Adipocyte (in vitro differentiated cells): Measurements from ENCODE around the gene STK39.

Source experiments
- DNase-seq: peaks from one replicate; pipeline ENCODE4 v3.0.0-alpha.2; 2015; ENCODE audit warnings: low read depth
- H3K27me3 ChIP-seq: replicated peaks from 2 replicates; pipeline ENCODE4 v1.7.0; 2013; ENCODE audit warnings: mild to moderate bottlenecking, low read length, moderate library complexity; ENCODE audit not compliant: control insufficient read depth, insufficient read depth
- H3K36me3 ChIP-seq: 2 replicates; pipeline ENCODE4 v1.7.0; 2013; ENCODE audit warnings: low read length, mild to moderate bottlenecking, moderate library complexity; ENCODE audit not compliant: control insufficient read depth, insufficient read depth, severe bottlenecking
- H3K4me1 ChIP-seq: 2 replicates; pipeline ENCODE4 v1.7.0; 2013; ENCODE audit warnings: mild to moderate bottlenecking, low read length, moderate library complexity; ENCODE audit not compliant: control insufficient read depth, insufficient read depth
- H3K4me3 ChIP-seq: 2 replicates; pipeline ENCODE4 v1.7.0; 2013; ENCODE audit warnings: mild to moderate bottlenecking, low read length, moderate library complexity
- H3K9ac ChIP-seq: 2 replicates; pipeline ENCODE4 v1.7.0; 2013; ENCODE audit warnings: mild to moderate bottlenecking, low read length, moderate library complexity
- H3K9me3 ChIP-seq: 2 replicates; pipeline ENCODE4 v1.7.0; 2013; ENCODE audit warnings: mild to moderate bottlenecking, low read length, moderate library complexity; ENCODE audit not compliant: control insufficient read depth

Gene STK39

GRCh38 chr2:168203762-168204693, 43.4 kb downstream of the STK39 start:
- no peaks in the 10 kb centered on the region for H3K27me3 ChIP-seq

GRCh38 chr2:168201584-168202116, 45.7 kb downstream of the STK39 start:
- Histone ChIP-seq H3K4me1 (peaks cover 14% of the 10 kb centered on the region), H3K9ac (no peak overlapping the region), H3K36me3 (no peaks in the 10 kb centered on the region), H3K4me3 (no peak overlapping the region), H3K27me3 (no peaks in the 10 kb centered on the region), H3K9me3 (no peaks in the 10 kb centered on the region)
- no peak for DNase-seq

More at GRCh38 chr2:168203762-168204693, 43.4 kb downstream of the STK39 start:
- Histone ChIP-seq H3K36me3 (no peaks in the 10 kb centered on the region), H3K9me3 (no peaks in the 10 kb centered on the region), H3K9ac (no peak overlapping the region), H3K4me1 (peaks cover 2% of the 10 kb centered on the region), H3K4me3 (no peak overlapping the region)
- no peak for DNase-seq

GRCh38 chr2:168200930-168201583, 46.3 kb downstream of the STK39 start:
- Histone ChIP-seq H3K27me3 (no peaks in the 10 kb centered on the region), H3K9ac (no peak overlapping the region), H3K4me3 (no peak overlapping the region), H3K4me1 (peaks cover 14% of the 10 kb centered on the region), H3K36me3 (no peaks in the 10 kb centered on the region), H3K9me3 (no peaks in the 10 kb centered on the region)
- no peak for DNase-seq

GRCh38 chr2:168198476-168199207, 48.8 kb downstream of the STK39 start:
- Histone ChIP-seq H3K4me3 (no peak overlapping the region), H3K4me1 (peaks cover 22% of the 10 kb centered on the region), H3K9me3 (no peaks in the 10 kb centered on the region), H3K9ac (no peak overlapping the region), H3K27me3 (no peaks in the 10 kb centered on the region), H3K36me3 (no peaks in the 10 kb centered on the region)
- DNase-seq: peak; percentile 77

- no peaks in the 10 kb centered on the region for H3K36me3 ChIP-seq
- H3K27me3 ChIP-seq: no peaks in the 10 kb centered on the region
- DNase-seq: no peak
- no peak overlapping the region for H3K9ac ChIP-seq
- no peaks in the 10 kb centered on the region for H3K9me3 ChIP-seq
- peaks cover 39% of the 10 kb centered on the region for H3K4me1 ChIP-seq
- H3K4me3 ChIP-seq: no peak overlapping the region
Measured at GRCh38 chr2:168196764-168197180, 50.6 kb downstream of the STK39 start.

GRCh38 chr2:168194784-168195522, 52.4 kb downstream of the STK39 start:
- H3K4me3 ChIP-seq: no peak overlapping the region
- H3K9ac ChIP-seq: no peak overlapping the region
- no peaks in the 10 kb centered on the region for H3K27me3 ChIP-seq
- H3K36me3 ChIP-seq: no peaks in the 10 kb centered on the region
- peak; percentile 68 for DNase-seq
- H3K9me3 ChIP-seq: no peaks in the 10 kb centered on the region
- peaks cover 41% of the 10 kb centered on the region for H3K4me1 ChIP-seq

- no peak overlapping the region for H3K4me3 ChIP-seq
- H3K27me3 ChIP-seq: no peaks in the 10 kb centered on the region
- H3K9me3 ChIP-seq: no peaks in the 10 kb centered on the region
- DNase-seq: no peak
- peaks cover 33% of the 10 kb centered on the region for H3K4me1 ChIP-seq
- H3K36me3 ChIP-seq: no peaks in the 10 kb centered on the region
- H3K9ac ChIP-seq: no peak overlapping the region
Measured at GRCh38 chr2:168192839-168193616, 54.4 kb downstream of the STK39 start.

GRCh38 chr2:168191955-168192785, 55.2 kb downstream of the STK39 start:
- peaks cover 31% of the 10 kb centered on the region for H3K4me1 ChIP-seq
- no peak overlapping the region for H3K4me3 ChIP-seq
- H3K27me3 ChIP-seq: no peaks in the 10 kb centered on the region
- no peaks in the 10 kb centered on the region for H3K36me3 ChIP-seq
- no peak overlapping the region for H3K9ac ChIP-seq
- no peaks in the 10 kb centered on the region for H3K9me3 ChIP-seq
- no peak for DNase-seq

GRCh38 chr2:168190590-168191336, 56.6 kb downstream of the STK39 start:
- Histone ChIP-seq H3K27me3 (no peaks in the 10 kb centered on the region), H3K9me3 (no peaks in the 10 kb centered on the region), H3K36me3 (no peaks in the 10 kb centered on the region), H3K9ac (no peak overlapping the region), H3K4me3 (no peak overlapping the region), H3K4me1 (peaks cover 31% of the 10 kb centered on the region)
- no peak for DNase-seq
